GM19455 (cell line): ENCODE results near the gene TSPY10.
"Not testable (repeated sequence)": the region's sequence is repeated elsewhere in the genome, so short reads cannot be mapped to it uniquely, and the experiment has no call there.

Source experiments
- ATAC-seq: cut with Tn5 transposase; IDR thresholded peaks from one replicate; pipeline ENCODE4 v1.9.1; 2021; ENCODE audit not compliant: unreplicated experiment

The TSPY10 gene

DNA sequence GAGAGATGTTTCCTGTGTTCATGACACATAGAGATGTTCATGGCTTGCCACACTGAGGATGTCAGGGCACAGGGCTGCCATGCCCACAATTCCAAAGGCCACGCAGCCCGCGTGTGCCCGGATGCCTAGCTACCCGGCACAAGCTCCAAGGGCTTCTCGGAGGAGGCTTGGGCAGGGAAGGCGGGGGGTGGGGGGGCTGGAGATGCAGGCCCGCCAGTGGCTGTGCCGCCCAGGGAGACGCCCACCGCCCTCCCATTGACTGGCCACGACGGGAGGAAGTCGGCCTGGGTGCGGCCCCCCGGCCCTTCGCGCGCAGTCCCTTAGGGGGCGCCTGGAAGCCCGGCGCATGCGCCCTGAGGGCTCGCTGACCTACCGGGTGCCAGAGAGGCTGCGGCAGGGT is at the start of gene TSPY10:
Gene TSPY10 (plus strand): TSS at position 301 of the 400 bp plus-strand sequence. CDS start 46 bp downstream, at position 347.
- ATAC-seq: not testable (repeated sequence)

- not testable (repeated sequence) for ATAC-seq
These were observed 40.7 kb upstream of the TSPY10 start, which contains the start of gene TSPY9 for GRCh38 chrY:9486967-9487366. Gene TSPY9, plus strand, starts transcription at chrY:9487267. Its CDS starts 46 bp downstream, at chrY:9487313.

DNA sequence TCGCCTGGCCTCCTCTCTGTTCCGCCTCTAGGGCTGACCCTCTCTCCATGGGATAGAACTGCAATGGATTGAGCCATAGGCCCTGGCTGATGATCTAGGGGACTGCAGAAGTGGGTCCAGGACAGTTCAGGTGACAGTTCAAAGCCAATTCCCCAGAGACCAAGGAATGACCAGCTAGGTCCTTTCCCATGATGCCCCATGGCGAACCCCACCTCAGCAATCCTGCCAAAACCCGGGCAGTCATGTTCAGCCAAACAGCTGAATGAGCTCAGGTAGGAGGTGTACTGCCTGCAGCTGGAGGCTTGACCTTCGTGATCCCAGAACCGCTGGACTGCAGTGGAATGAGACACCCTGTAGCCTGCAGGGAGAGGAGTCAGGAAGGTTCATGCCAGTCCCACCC is 23.3 kb upstream of the TSPY10 start:
- ATAC-seq: not testable (repeated sequence)

- ATAC-seq: not testable (repeated sequence)
These were observed 11.4 kb upstream of the TSPY10 start for GRCh38 chrY:9516287-9516686.
